ENCODE measurements around the gene PTGDR2. TPM values are rescaled to one million over a fixed set of nuclear protein-coding genes. Genes with fewer than 3 reads are reported as not detected.

Gene PTGDR2
- total RNA-seq, 1 donor from 2014 or later: not detected

GRCh38 chr11:60869451-60869825, 13.7 kb upstream of the PTGDR2 start:
- no peak for FAIRE-seq
- Histone ChIP-seq H3K36me3 (ENCODE audit: insufficient read depth, low read length) (no peaks in the 10 kb centered on the region), H3K27ac (ENCODE audit: low read depth, low read length) (no peak overlapping the region), H3K9me3 (ENCODE audit: insufficient read depth, low read depth, low read length) (no peaks in the 10 kb centered on the region), H3K9ac (ENCODE audit: low read length) (no peak overlapping the region), H3K4me1 (ENCODE audit: insufficient read depth, low read length) (peaks cover 18% of the 10 kb centered on the region), H3K27me3 (ENCODE audit: insufficient read depth, low read length) (peaks cover 3% of the 10 kb centered on the region), H3K4me3 (ENCODE audit: insufficient read depth, low read depth, low read length) (no peak overlapping the region), H2AFZ (ENCODE audit: low read depth, low read length) (no peak overlapping the region), H4K20me1 (ENCODE audit: insufficient read depth, low read length) (no peaks in the 10 kb centered on the region), H3K79me2 (ENCODE audit: insufficient read depth, low read length) (no peaks in the 10 kb centered on the region), H3K4me2 (ENCODE audit: low read length) (no peak overlapping the region)
- TF ChIP-seq EZH2 (IDR thresholded peaks at IDR 0.05; ENCODE audit: insufficient read depth, low read length) (no peak), CTCF (IDR thresholded peaks at IDR 0.05; ENCODE audit: insufficient read depth, low read depth, low read length) (no peak)
- no peak overlapping the region for H3K4me3 Mint-ChIP-seq (ENCODE audit: unreplicated experiment)
- no peak for DNase-seq (ENCODE audit: low read depth)
- no peaks in the 10 kb centered on the region for H3K9me3 Mint-ChIP-seq (ENCODE audit: unreplicated experiment)
- peaks cover 8% of the 10 kb centered on the region for H3K4me1 Mint-ChIP-seq (ENCODE audit: low read depth, unreplicated experiment)
- peaks cover 8% of the 10 kb centered on the region for H3K27me3 Mint-ChIP-seq (ENCODE audit: low read depth, unreplicated experiment)
- H3K27ac Mint-ChIP-seq (ENCODE audit: unreplicated experiment): no peak overlapping the region
- H3K36me3 Mint-ChIP-seq (ENCODE audit: low read depth, unreplicated experiment): no peaks in the 10 kb centered on the region

GRCh38 chr11:60868682-60869450, 13.1 kb upstream of the PTGDR2 start:
- Histone ChIP-seq H2AFZ (ENCODE audit: low read depth, low read length) (no peak overlapping the region), H3K27ac (ENCODE audit: low read depth, low read length) (no peak overlapping the region), H3K79me2 (ENCODE audit: insufficient read depth, low read length) (no peaks in the 10 kb centered on the region), H3K27me3 (ENCODE audit: insufficient read depth, low read length) (peaks cover 3% of the 10 kb centered on the region), H3K4me2 (ENCODE audit: low read length) (no peak overlapping the region), H3K4me3 (ENCODE audit: insufficient read depth, low read depth, low read length) (no peak overlapping the region), H3K9ac (ENCODE audit: low read length) (no peak overlapping the region), H4K20me1 (ENCODE audit: insufficient read depth, low read length) (no peaks in the 10 kb centered on the region), H3K36me3 (ENCODE audit: insufficient read depth, low read length) (no peaks in the 10 kb centered on the region), H3K4me1 (ENCODE audit: insufficient read depth, low read length) (peaks cover 18% of the 10 kb centered on the region), H3K9me3 (ENCODE audit: insufficient read depth, low read depth, low read length) (no peaks in the 10 kb centered on the region)
- H3K9me3 Mint-ChIP-seq (ENCODE audit: unreplicated experiment): no peaks in the 10 kb centered on the region
- no peak for DNase-seq (ENCODE audit: low read depth)
- H3K36me3 Mint-ChIP-seq (ENCODE audit: low read depth, unreplicated experiment): no peaks in the 10 kb centered on the region
- no peak for FAIRE-seq
- no peak overlapping the region for H3K4me3 Mint-ChIP-seq (ENCODE audit: unreplicated experiment)
- no peak for TF ChIP-seq CTCF (IDR thresholded peaks at IDR 0.05; ENCODE audit: insufficient read depth, low read depth, low read length)
- no peak for TF ChIP-seq EZH2 (IDR thresholded peaks at IDR 0.05; ENCODE audit: insufficient read depth, low read length)
- H3K27me3 Mint-ChIP-seq (ENCODE audit: low read depth, unreplicated experiment): peaks cover 8% of the 10 kb centered on the region
- peaks cover 8% of the 10 kb centered on the region for H3K4me1 Mint-ChIP-seq (ENCODE audit: low read depth, unreplicated experiment)
- H3K27ac Mint-ChIP-seq (ENCODE audit: unreplicated experiment): no peak overlapping the region
